Transverse colon (tissue), 4 donors: ENCODE measurements around the gene TINAG. TPM values are rescaled to one million over a fixed set of nuclear protein-coding genes. Genes with fewer than 3 reads are reported as not detected.

ENCODE experiments used
- DNase-seq: peaks from one replicate; pipeline ENCODE4 v3.0.0-alpha.2; 2019
- H3K27ac ChIP-seq, 4 donors: fragments of 200-600 bp; sonication (generic); 2 replicates each; pipeline ENCODE4 v1.5.1; 2016 to 2018; ENCODE audit warnings: inconsistent platforms in 4 of 4
- H3K27me3 ChIP-seq: fragments of 200-600 bp; sonication (generic); 2 replicates; pipeline ENCODE4 v1.5.1; 2017; ENCODE audit warnings: inconsistent platforms
- H3K36me3 ChIP-seq, 4 donors: fragments of 200-600 bp; sonication (generic); 2 replicates each; pipeline ENCODE4 v1.5.1; 2017 to 2019; ENCODE audit warnings: inconsistent platforms in 4 of 4
- H3K4me1 ChIP-seq, 4 donors: fragments of 200-600 bp; sonication (generic); 2 replicates each; pipeline ENCODE4 v1.5.1; 2017 to 2020; ENCODE audit warnings: inconsistent platforms in 4 of 4
- H3K4me3 ChIP-seq, 4 donors: fragments of 200-600 bp; sonication (generic); 1 replicate in 1 of 4; 2 replicates in 3 of 4; pipeline versions ENCODE4 v1.5.1 to v1.6.1; 2017 to 2019; ENCODE audit warnings: inconsistent platforms in 4 of 4
- H3K9me3 ChIP-seq, 2 donors: fragments of 200-600 bp; sonication (generic); 2 replicates each; pipeline ENCODE4 v1.5.1; 2017 to 2019; ENCODE audit warnings: inconsistent platforms in 2 of 2
- CTCF ChIP-seq, 5 experiments: fragments of 200-600 bp in 3 of 5; fragments of 450-650 bp in 2 of 5; sonication (generic) in 3 of 5; IDR thresholded peaks; 1 replicate in 2 of 5; 2 replicates in 3 of 5; pipeline ENCODE4 v1.5.1; 2016 to 2017; ENCODE audit warnings: antibody characterized with exemption in 5 of 5, inconsistent platforms in 3 of 5, mild to moderate bottlenecking in 2 of 5, moderate library complexity in 1 of 5
- EP300 ChIP-seq: sonication (generic); formaldehyde crosslinking; IDR thresholded peaks from one replicate; pipeline ENCODE4 v1.6.1; 2017; ENCODE audit warnings: antibody characterized with exemption, low read depth
- POLR2A ChIP-seq: fragments of 450-650 bp; IDR thresholded peaks from one replicate; pipeline ENCODE4 v1.6.1; 2016; ENCODE audit warnings: antibody characterized with exemption, mild to moderate bottlenecking, moderate library complexity
- POLR2AphosphoS5 ChIP-seq, 3 donors: sonication (generic); formaldehyde crosslinking; IDR thresholded peaks; one replicate each; pipeline ENCODE4 v1.6.1; 2016; ENCODE audit warnings: antibody characterized with exemption in 3 of 3
- WGBS, 2 donors: methylation state at CpG; one replicate each; pipeline ENCODE4 v1.1.5; 2018; ENCODE audit warnings: low coverage in 1 of 2; 5-methylcytosine and 5-hydroxymethylcytosine counted together
- in situ Hi-C, 4 donors: fragments of 200-750 bp; cut with MboI; loops; one replicate each; pipeline versions ENCODE4 v1.15.0 to v1.15.1; 2017; ENCODE audit warnings: low sequenced_read_pairs in 3 of 4, low pct_ligation_motif_present in 1 of 4, low pct_unique_long_range_greater_than_20kb in 1 of 4
- intact Hi-C: fragments of 100-400 bp; cut with DNase I; formaldehyde crosslinking; loops from one replicate; pipeline ENCODE4 v1.15.1; 2023; ENCODE audit warnings: low total_unique reads
- total RNA-seq, 4 donors: library from RNA; depleted of rRNA; stranded (reverse); fragments of >200 nt; gene quantifications; one replicate each; pipeline ENCODE4 v1.1.0, GENCODE V29; 2016

Gene TINAG
- total RNA-seq, 4 donors from 2014 or later: 27.5 to 155 (median 66.3) TPM

- TF ChIP-seq POLR2A (no peak), EP300 (no peak), POLR2AphosphoS5 (IDR thresholded peaks at IDR 0.05) (no peak), CTCF (IDR thresholded peaks at IDR 0.05) (no peak)
- intact Hi-C loops (no loop called here), in situ Hi-C loops (no loop called here)
- H3K27ac ChIP-seq: no peak overlapping the region
- no peak for DNase-seq
- H3K9me3 ChIP-seq: no peaks in the 10 kb centered on the region
- no peaks in the 10 kb centered on the region for H3K36me3 ChIP-seq
- H3K4me1 ChIP-seq: no peaks in the 10 kb centered on the region
- H3K4me3 ChIP-seq: no peak overlapping the region
- H3K27me3 ChIP-seq: no peaks in the 10 kb centered on the region
Measured at GRCh38 chr6:54426995-54427394, 118.8 kb downstream of the TINAG start.

DNA sequence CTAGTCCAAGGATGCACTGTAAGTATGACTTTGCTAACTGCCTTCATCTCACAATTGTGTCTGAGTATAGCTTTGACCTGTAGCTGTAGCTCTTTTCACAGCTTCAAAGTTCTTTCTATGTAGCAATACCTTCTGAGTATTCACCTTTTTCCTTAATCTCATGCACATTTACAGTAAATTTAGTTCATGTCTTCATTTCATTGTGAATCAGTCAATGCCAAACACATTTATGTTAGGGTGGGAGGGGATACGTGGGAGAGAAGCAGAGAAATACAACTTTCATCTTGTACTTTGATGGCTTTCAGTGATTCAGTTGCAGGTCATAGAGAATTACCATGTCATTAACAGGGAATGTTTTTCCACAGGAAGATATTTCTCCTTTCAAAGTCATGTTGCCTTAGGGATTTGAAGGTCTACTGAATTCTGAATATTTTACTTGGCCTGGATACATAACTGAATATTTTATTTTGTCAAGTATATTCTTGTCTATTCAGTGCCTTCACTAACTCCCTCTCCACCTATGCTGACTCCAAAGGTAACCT lies 119.2 kb downstream of the TINAG start:
- DNase-seq: no peak
- no peaks in the 10 kb centered on the region for H3K9me3 ChIP-seq
- TF ChIP-seq POLR2A (no peak), POLR2AphosphoS5 (IDR thresholded peaks at IDR 0.05) (no peak), CTCF (IDR thresholded peaks at IDR 0.05) (no peak), EP300 (no peak)
- H3K4me1 ChIP-seq: no peaks in the 10 kb centered on the region
- H3K36me3 ChIP-seq: no peaks in the 10 kb centered on the region
- intact Hi-C loops (no loop called here), in situ Hi-C loops (no loop called here)
- no peaks in the 10 kb centered on the region for H3K27me3 ChIP-seq
- no peak overlapping the region for H3K4me3 ChIP-seq
- 74 to 100% methylated on average over 1 of the region's 1 CpG for whole genome bisulfite sequencing, 2 donors
- no peak overlapping the region for H3K27ac ChIP-seq

DNA sequence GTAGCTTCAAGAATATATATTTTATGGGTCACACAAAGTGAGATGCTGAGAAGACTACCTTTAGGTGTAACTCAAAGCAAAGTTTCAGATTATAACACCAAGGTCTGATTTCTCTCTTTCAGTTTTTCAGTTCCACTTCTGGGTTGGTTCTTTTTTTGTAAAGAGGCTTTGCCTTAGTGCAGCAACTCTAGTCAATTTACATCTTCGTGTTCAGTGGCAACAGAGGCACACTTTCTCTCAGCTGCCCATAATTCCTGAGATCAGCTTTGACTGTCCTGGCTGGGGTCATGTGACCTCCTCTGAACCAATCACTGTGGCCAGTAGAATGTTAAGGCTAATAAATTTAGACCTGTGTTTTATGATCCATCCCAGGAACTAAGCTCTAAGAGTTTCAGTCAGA lies 120.2 kb downstream of the TINAG start:
- DNase-seq: no peak
- in situ Hi-C loops (no loop called here), intact Hi-C loops (no loop called here)
- H3K27me3 ChIP-seq: no peaks in the 10 kb centered on the region
- H3K27ac ChIP-seq: no peak overlapping the region
- no peaks in the 10 kb centered on the region for H3K9me3 ChIP-seq
- WGBS, 2 donors: 88% methylated on average over 1 of the region's 1 CpG; no CpG with 5 or more reads in 1 of the 2 donors
- no peaks in the 10 kb centered on the region for H3K36me3 ChIP-seq
- no peaks in the 10 kb centered on the region for H3K4me1 ChIP-seq
- H3K4me3 ChIP-seq: no peak overlapping the region
- TF ChIP-seq POLR2A (no peak), CTCF (IDR thresholded peaks at IDR 0.05) (no peak)

DNA sequence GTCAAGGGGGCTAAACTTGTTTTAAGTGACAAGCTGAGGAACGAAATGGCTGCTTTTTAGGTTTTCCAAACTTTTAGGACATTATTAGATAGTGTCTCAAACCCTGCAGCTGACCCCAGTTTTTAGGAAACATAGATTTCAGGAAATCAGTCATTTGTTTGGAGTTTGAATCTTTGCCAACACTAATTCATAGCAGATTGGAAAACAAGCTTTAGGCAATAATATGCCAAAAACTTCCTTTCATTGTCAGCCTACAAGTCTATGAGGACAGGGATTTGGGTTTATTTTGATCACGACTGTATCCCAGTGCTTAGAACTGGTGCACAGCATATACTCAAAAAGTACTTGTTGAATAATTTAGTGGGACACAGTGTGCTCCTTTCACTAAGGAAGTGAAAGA lies 123.2 kb downstream of the TINAG start:
- no peak for DNase-seq
- intact Hi-C loops: no loop called here

More for the DNA sequence above, 123.2 kb downstream of the TINAG start:
- Histone ChIP-seq H3K4me3 (no peak overlapping the region), H3K4me1 (no peaks in the 10 kb centered on the region), H3K9me3 (no peaks in the 10 kb centered on the region), H3K36me3 (no peaks in the 10 kb centered on the region), H3K27me3 (no peaks in the 10 kb centered on the region), H3K27ac (no peak overlapping the region)
- 56 to 63% methylated on average over 1 to 2 of the region's 2 CpGs for WGBS, 2 donors
- no peak for TF ChIP-seq EP300
- TF ChIP-seq POLR2A: no peak
- no peak for TF ChIP-seq CTCF (IDR thresholded peaks at IDR 0.05)
- no peak for TF ChIP-seq POLR2AphosphoS5 (IDR thresholded peaks at IDR 0.05)
- in situ Hi-C loops: no loop called here

Other genes with a start within 250 kb of the TINAG start
- 1 to 10 TPM in 1 of 4 donors, under 1 TPM in 1, not detected in 2; 0.64 to 4.0 TPM for gene MLIP, start 197.0 kb upstream of the TINAG start, total RNA-seq